A172 (cell line): Measurements from ENCODE around the gene LCE5A. TPM values are rescaled to one million over a fixed set of nuclear protein-coding genes. Genes with fewer than 3 reads are reported as not detected.

Experiments used
- DNase-seq: peaks from one replicate; pipeline ENCODE4 v3.0.0-alpha.2; 2015; ENCODE audit warnings: low spot score
- total RNA-seq: library from RNA; depleted of rRNA; stranded (reverse); fragments of >200 nt; shearing (Covaris generic); gene quantifications from 2 replicates; pipeline ENCODE4 v1.2.3, GENCODE V29; 2014; rRNA removed

Gene LCE5A, protein sequence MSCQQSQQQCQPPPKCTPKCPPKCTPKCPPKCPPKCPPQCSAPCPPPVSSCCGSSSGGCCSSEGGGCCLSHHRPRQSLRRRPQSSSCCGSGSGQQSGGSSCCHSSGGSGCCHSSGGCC
- not detected in 2 replicates for total RNA-seq

DNA sequence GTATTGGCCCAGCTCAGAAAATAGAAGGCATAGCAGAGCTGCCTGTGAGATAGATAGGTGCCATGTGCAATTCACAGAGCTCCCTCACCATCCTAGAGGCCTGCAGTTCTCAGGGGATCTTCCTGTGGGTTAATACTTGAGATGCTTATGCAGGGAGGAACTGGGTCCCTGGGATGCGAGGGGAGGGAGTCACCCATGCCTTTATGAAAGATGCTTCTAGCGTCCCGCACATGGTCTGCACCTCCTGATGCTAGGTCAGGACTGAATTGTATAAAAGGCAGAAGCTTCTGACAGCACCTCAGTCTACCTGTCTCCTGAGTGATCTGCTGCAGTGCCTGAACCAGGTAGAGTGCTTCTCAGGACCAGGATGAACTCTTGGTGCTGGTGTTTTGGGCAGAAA is at the start of gene LCE5A:
Gene LCE5A, plus strand, starts transcription at position 301 of the 400 bp plus-strand sequence. CDS start 732 bp downstream, outside the sequence.
- DNase-seq: no peak

DNA sequence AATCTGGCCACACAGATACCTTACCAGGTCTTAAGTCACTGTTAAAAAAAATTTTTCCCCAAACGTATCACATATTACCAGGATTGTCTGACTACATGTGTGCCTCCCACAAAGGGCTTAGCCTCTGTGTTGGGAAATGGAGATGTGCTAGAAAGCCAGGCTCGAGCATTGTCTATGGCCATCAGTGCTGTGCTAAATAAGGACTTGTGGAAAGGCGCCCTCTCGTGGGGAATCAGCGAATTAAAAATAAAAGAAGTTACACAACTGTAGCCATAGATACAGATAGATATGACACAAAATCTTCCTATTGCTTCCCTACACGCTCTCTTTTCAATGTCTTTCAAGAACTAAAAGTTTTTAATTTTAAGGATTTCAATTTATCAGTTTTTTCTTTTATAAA is 49.1 kb upstream of the LCE5A start:
- peak; percentile 68 for DNase-seq

DNA sequence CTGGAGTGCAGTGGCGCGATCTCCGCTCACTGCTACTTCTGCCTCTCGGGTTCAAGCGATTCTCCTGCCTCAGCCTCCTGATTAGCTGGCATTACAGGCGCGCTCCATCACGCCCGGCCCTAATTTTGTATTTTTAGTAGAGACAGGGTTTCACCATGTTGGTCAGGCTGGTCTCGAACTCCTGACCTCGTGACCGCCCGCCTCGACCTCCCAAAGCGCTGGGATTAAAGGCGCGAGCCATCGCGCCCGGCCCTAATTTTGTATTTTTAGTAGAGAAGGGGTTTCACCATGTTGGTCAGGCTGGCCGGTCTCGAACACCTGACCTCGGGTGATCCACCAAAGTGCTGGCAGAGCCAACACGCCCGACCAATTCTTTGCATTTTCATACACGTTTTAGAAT is 48.0 kb upstream of the LCE5A start:
- DNase-seq: no peak

DNA sequence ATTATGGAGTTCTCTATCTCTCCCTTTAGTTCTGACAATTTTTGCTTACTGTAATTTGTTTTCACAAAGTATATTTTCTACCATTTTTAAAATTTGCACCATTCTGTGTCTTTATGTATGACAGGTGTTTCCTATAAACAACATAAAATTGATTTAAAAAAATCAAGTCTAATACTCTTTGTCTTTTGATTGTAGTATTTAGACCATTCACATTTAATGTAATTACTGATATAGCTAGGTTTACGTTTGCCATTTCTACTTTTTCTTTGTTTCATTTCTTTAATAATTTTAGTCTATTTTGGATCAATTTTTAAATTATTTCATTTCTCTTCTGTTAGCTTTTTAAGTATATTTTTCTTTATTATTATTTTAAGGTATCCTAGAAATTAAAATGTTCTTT is 44.4 kb upstream of the LCE5A start:
- no peak for DNase-seq

DNA sequence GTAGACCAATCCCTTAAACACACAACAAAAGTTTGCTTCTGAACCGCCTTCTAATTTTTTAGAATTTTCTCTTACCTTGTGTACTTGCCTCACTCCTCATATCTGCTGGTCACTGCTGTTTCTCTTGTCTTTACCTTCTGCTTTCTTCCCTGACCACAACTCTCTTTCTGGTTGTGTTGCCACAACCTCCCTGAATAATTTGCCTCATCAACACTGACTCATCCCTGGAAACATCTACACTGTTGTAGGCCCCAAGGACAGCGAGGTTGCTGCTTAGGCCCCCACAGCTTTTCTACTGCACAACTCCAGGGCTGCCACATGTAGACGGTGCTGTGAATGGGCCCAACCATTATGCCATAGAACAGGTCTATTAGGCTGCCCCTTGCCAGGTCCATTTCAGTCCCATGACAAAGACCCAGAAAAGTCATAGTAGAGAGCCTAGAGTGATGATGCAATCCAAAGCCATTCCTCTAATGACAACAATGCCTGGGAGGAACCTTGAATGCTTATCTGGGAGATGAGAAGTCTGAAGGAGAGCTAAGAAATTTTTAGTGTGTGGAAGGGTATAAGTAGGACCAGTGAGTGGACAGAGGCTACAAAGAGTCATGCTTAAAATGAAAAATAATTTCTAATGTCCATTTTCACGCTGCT is 36.6 kb upstream of the LCE5A start:
- no peak for DNase-seq

DNA sequence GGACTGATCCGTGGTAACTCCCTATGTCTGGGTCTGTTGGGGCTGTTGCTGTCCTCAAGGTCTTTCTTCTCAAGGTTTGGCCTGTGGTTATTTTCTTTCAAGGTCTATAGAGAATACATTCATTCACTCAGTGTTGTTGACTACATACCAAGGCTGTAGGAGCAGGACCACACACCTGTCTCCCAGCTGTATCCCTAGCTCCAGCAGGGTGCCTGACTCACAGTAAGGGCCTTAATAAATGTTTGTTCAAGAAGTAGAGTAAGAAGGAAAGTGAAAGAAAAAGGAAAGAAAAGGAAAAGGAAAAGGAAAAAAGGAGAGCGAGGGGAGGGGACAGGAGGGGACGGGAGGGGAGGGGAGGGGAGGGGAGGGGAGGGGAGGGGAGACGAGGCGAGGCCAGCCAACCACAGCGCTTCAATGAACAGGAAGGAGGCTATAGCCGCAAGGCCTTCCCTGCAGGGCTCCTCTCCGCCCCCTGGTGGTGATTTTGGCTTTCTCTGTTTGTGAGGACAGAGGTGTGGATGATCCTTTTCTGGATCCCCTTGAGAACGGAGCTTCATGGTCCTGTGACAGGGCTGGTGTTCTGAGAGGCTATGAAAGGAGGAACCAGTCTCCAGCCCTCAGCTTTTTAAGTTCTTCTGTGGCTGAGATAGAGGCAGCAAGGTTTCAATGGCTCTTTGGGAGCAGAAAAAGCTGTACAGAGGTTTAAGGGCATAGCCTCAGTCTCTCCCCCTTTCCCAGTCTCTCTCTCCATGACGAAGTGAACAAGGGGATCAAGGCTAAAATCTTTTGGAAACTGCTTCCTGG is 30.6 kb upstream of the LCE5A start:
- peak; percentile 81 for DNase-seq

DNA sequence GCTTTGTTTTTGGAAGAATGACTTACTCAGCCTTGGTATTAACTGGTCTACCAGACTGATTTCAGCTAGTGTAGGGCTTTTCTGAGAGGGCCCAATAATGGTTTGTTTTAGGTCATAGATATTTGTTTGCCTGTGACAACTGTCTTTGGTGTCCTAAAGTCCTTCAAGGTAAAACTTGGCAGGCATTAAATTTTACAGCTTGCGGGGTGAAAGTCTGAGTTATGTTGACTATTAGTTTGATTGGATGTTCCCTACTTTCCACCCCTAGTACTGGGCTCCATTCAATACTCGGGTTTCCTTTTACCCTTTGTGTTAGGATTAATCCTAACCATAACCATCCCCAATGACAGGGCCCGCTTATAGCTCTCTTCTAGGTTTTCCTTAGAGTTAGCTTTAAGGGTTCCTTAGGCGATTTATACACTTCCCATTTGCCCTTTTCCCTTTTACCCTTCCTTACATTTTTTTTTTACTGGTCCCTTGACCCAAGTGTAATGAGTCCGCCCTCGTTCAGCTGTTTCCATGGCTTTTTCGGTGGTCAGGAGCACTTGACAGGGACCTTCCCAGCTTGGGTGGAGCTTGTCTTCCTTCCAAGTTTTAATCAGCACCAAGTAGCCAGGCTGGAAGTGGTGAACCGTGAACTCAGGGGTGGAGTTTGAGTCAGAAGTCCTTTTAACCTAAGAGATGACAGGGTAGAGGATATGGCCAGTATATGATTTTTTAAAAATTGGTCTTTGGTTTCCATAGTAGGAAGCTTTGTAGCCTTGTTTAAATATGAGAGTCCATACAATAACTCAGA is 28.5 kb upstream of the LCE5A start:
- no peak for DNase-seq

DNA sequence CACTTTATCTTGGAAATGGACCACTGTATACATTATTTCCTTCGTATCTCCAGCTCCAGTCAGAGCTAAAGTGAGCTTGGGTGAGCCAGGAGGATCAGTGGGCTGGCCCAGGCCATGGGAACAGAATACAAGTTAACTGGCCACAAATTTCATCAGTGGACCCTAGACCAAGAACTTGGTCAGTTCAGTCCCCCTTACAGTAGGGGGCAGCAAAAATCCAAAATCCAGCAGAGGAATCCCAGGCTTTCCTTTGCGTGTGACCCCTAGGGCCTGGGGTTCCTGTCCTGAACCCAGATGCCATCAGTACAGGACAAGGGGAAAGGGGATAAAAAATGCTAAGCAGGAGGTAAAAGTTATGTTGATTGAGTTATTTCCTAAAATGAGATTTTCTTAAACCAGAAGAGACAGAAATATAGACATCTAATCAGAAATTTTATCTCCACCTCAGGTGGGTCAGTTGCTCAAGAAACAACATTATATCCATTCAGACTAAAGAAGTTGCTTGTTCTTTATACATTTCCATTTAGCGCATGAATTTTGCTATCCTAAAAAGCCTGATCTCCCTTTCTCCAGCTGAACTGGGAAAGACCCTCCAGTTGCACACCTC is 24.1 kb upstream of the LCE5A start:
- peak; percentile 19 for DNase-seq

DNA sequence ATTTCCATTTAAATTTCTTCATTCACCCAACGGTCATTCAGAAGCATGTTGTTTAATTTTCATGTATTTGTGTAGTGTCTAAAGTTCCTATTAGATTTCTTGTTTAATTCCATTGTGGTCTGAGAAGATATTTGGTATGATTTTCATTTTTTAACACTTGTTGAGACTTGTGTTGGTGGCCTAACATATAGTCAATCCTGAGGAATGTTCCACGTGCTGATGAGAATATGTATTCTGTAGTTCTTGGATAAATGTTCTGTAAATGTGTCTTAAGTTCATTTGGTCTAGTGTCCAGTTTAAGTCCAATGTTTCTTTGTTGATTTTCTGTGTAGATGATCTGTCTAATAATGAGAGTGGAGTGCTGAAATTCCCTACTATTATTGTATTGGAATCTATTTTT is 22.7 kb upstream of the LCE5A start:
- no peak for DNase-seq

DNA sequence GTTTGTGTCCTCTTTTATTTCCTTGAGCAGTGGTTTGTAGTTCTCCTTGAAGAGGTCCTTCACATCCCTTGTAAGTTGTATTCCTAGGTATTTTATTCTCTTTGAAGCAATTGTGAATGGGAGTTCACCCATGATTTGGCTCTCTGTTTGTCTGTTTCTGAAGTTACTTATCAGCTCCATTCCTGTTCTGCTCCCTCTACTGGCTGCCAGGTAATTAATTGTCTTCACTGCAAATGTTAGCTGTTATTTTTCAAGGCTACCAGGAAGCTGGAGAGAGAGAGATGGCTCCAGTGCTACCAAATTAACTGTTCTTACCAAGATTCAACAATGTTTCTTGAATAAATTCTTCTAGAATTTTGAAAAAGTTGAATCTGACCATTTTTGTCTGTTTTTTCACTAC is 19.1 kb upstream of the LCE5A start:
- peak; percentile 23 for DNase-seq

DNA sequence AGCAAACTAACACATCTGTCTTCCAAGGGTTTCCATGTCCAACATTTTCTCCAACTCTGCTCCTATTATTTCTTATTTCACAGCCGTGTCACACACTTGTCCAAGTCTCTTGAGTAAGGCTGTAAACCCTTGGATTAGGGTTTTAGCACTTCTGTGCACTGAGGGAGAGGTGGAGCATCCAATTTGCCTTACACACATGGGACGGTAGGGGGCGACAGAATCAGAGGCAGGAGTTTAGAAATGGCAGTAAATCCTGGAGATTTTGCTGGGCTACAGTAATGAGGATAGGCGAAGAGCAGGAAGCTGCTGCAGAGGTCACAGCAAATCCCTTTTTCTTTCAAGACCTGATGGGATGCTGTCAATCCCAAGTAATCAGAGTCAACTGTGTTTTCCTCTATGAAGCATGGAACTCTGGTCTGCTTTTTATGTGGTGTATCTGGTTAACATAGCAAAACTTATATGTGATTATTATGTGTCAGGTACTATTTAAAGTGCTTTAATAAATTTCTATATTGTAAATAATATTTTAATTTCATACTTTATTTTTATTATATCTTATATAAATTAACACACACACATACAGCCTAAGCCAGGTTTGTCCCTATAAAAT is 15.4 kb upstream of the LCE5A start:
- peak; percentile 59 for DNase-seq

DNA sequence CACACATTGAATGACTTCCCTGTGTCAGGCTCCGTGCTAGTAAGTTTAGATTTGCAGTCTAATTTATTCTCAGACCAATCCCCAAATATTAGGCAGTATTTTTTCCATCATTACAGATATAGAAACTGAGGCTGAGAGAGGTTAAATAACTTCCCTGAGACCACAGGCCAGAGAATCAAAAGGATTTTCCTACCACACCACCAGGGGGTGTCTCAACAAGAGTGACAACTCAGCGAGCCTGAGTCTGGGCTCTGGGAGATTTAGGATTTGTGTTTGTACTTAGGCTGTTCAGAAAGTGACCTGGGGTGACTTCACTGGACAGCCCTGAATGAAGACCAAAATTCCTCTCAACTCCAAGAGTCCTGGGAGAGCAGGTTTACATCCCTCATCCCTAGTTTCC is 13.3 kb upstream of the LCE5A start:
- no peak for DNase-seq

DNA sequence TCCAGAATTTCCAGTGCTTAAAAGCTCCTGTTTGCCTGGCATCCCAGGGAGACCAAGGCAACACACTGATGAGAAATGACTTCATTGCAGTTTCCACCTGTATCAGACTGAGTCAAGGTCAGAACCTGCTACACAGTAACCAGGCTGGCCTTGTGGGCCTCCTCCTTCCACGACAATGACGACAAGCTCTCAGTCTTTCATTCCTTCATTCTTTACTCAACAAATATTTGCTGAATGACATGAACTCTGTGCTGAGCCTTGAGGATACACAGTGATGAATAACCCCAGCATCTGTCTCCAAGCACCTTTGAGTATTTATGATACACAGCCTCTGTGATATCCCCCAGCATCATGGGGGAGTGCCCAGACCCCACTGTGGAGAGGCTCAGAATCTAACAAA is 8.9 kb upstream of the LCE5A start:
- no peak for DNase-seq

DNA sequence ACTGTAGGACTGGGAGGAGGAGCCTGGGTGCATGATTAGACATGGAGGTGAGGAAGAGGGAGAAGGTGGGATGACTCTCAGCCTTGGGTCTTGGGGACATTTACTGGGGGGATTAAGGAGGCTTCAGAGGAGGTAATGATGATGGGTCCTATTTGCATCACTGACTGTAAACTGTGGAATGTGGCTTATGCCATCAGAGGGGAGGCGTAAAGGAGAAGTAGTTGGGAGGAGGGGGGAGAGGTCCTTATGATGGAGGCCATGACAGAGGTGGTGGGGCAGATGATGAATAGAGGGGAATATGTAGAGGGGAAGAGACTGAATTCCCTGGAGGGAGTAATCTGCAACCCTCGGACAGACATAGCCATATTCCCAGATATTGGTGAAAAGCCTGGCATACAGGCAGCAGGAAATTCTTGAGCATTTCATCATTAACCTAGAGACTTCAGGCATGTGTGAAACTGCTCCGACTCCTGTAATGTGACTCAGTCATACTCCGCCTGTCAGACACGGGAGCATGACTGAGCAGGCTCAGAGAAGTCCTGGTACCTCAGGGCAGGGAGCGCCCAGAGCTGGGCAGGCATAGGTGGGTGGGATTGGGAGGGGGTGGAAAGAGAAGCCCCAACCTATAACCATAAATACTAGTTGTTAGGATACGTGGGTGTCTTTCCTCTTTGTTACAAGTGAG is 8.0 kb upstream of the LCE5A start:
- DNase-seq: peak; percentile 63

DNA sequence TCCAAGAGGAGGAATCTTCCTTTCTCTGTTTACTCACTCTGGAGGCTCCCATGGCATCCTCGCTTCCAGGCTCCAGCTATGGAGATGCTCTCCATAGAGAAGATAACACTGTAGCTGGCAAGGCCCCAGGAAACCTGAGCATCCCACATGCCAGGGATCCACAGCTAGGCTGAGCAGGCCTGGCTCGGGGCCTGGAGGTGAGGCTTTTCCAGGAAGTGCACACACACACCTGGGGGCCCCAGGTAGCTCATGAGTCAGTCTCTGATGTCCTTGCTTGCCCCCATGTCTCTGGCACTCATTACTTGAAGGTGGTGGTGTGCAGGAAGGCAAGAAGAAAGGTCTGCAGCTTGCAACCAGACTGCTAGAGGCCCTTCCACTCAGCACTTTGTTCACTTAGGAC is 5.5 kb upstream of the LCE5A start:
- DNase-seq: no peak

DNA sequence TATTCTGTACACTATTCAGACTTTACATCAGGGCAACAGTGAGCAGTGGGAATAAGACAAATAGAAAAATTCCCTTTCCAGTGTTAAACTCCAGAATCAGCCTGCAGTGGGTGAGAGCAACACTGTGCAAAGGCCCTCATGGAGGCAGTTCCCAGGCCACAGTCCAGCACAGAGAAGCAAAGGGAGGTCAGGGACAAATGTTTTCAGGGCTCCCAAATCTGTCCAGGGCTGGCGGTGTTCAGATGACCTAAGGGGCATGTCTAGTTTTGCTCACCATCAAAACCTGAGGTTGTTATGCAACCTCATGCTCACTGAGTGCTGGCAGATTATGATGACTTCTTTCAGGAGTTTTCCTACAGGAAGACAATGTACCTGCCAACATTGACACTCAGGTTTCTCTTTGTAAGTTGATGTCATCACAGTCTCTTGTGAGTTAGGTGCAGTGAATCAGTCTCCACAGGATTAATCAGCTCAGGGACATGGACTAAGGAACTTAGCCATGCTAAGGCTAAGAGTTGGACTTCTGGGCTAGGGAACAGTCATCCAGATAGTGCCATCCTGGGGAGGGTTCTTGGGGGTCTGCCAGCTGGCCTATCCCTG is 3.6 kb upstream of the LCE5A start:
- no peak for DNase-seq

DNA sequence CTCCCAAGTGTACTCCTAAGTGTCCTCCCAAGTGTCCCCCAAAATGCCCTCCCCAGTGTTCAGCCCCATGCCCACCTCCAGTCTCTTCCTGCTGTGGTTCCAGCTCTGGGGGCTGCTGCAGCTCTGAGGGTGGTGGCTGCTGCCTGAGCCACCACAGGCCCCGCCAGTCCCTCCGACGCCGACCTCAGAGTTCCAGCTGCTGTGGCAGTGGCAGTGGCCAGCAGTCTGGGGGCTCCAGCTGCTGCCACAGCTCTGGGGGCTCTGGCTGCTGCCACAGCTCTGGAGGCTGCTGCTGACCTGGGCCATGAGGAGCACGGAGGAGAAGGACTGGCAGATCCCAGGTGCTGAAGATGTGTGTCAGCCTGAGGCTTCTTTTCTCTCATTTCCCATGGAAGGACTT is 993 bp downstream of the LCE5A start:
- DNase-seq: no peak

DNA sequence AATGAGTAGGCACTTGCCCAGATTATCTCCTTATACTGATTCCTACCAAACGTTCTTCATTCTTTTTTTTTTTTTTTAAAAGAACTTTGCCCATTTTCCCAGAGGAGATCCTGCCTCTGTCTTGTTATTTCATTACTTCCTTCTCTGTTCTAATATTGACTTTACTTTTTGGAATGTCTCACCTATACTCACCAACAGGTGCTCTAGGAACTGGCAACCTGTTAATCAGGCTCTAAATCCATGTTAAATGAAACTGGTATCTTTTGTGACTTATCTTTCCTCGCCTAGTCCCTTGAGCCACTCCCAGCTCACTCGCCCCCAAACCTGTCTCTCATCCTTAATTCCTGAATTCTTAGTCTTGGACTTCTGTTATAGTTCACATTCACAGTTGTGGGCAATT is 2.5 kb downstream of the LCE5A start:
- DNase-seq: no peak

DNA sequence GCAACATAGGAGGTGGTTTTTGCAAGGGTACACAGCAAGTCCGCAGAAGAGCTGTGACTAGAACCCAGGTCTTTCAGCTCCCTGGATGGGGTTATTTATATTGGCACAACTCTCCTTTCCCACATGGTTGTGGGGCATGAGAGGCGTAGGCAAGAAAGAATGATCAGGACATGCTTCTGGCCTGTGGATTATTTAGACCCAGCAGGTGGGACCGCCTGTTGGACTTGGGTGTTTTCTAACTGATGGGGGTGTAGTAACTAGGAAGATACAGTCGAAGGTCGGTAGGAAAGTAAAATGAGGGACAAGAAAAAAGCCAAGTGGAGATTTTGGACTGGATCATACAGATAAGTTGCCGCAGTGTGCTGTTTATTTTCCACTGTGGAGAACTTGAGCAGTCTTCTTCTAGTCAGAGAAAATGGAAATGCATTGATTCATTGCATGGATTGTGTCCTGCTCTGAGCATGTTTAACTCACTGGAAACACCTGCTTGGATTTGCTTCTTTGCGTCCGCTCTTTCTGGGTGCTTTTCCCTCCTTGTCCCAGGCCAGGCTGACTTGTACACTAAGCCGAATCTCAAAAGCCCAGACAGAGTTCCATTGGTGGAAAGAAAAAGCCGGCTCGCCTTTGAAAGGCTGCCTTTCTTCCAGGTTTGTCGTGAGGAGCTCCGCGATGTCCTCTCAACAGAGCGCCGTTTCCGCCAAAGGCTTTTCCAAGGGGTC is 4.3 kb downstream of the LCE5A start:
- no peak for DNase-seq

DNA sequence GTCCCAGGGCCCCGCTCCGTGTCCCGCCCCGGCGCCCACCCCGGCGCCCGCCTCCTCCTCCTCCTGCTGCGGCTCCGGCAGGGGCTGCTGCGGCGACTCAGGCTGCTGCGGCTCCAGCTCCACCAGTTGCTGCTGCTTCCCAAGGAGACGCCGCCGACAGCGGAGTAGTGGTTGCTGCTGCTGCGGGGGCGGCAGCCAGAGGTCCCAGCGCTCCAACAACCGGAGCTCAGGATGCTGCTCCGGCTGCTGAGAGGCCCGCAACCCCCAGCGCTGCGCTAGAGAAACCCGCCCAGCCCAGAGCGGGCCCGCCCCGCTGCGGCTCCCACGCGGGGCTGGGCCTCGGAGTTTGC is 4.8 kb downstream of the LCE5A start:
- no peak for DNase-seq
